GM18517 (cell line): ENCODE results near the gene ASTN2.
"Not testable (repeated sequence)": the region's sequence is repeated elsewhere in the genome, so short reads cannot be mapped to it uniquely, and the experiment has no call there.

Experiments
- ATAC-seq: cut with Tn5 transposase; IDR thresholded peaks from one replicate; pipeline ENCODE4 v1.9.1; 2021; ENCODE audit warnings: mild to moderate bottlenecking, moderate library complexity; ENCODE audit not compliant: unreplicated experiment

ASTN2 gene

GRCh38 chr9:116937361-116937760 is 477.5 kb downstream of the ASTN2 start:
- ATAC-seq, result no peak

DNA sequence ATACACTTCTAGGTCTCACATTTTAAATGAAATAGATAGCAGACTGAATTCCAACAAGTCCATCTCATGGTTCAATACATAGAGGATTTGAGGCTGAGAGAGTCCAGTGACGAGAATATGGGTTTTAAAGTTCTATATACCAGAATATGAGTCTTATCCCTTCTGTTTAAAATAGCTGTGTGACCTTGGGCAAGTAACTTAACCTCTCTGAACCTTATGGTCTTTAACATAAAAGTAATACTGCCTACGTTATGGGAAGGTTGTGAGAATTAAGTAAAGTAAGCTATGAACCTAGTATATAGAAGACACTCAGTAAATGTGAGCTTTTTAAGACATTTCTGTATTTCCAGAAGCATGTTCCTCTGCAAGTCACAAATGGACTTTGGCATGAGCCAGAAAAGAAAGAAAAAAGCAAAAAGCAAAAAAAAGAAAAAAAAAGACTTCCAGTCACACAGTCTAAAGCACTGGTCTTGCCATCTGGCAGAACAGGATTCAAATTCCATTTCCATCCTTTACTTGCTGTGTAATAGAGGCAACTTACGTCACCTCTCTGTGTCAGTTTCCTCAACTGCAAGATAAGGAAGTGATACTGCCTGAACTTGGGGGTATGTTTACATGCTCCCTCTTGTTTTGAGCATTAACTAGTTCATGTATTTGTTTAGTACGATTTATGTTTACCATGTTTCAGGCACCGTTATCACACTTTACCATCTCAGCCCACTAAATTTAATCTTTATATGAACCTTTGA is 479.5 kb downstream of the ASTN2 start:
- ATAC-seq, result no peak

- ATAC-seq, result no peak
Measured at GRCh38 chr9:116934131-116934530, 480.7 kb downstream of the ASTN2 start.

DNA sequence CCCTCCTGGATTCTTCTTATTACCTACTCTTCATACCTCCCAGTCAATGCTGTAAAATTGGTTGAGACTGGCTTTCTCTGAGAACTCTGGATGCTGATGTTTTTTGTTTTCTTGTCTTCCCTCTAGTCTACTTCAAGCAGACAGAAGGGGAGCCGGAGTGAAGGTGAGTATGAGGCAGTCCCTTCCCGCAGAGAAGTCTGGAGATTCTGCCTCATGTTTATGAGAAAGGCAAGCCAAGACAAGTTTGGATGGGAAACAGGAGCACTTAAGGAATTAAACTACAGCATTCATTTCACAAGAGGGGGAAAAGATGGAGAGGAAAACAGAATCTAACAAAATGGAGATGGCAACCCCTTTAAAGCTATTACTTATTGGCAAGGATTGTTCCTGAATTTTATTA is 481.6 kb downstream of the ASTN2 start:
- no peak for ATAC-seq

GRCh38 chr9:116929621-116930020 is 485.2 kb downstream of the ASTN2 start:
- ATAC-seq, result no peak

DNA sequence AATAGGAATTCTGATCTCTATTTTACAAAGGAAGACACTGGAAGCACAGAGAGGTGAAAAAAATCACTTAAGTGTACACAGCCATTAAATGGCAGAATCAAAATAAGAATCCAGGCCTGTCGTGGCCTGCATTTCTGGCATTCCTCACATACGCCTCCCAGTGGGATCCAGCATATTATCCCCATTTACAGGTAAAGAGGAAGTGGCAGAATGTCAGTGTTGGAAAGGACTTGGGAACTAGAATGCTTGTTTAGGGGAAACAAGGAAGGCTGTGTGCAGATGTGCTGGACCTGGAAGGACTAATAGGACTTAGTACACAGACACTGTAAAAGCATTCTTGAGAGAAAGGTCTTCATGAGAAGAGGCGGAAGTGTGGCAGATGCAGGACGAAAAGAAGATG is 486.0 kb downstream of the ASTN2 start:
- no peak for ATAC-seq

DNA sequence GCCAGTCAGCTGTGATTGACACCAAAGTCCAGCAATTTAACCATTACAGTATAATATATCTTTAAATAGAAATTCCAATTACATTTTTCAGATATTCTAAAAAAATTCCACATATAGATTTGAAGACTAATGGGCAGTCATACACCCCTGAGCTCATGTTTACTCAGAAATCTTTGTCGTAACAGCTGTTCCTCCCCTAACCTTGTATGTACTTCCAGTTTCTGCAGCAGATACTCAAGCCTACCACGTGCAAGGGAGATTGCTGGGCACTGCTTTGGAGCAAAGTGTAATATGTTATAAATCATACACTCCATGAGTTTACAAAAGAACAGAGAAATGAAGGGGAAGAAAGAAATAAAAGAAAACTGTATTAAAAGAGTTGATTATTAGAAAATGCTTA is 486.6 kb downstream of the ASTN2 start:
- no peak for ATAC-seq

- no peak for ATAC-seq
Measured at GRCh38 chr9:116927726-116928125, 487.1 kb downstream of the ASTN2 start.

DNA sequence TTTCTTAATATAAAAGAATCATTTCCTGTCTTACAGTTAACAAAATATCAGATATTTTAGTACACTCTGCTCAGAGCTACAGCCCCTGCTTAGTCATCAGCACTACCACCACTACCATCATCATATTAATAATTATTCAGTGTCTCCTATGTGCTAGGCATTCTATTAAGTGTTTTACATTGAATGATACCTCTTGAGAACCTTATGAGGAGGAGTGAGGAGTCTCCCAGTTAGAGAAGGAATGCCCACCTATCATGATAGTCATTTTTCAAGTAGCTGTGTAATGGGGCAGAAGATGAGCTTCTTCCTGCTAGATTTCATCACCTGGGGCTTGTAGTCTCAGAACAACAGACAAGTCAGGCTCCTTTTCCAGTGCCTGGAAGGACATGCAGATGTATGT is 489.7 kb downstream of the ASTN2 start:
- ATAC-seq, result no peak

GRCh38 chr9:116924462-116925110 is 490.3 kb downstream of the ASTN2 start:
- ATAC-seq, result no peak

GRCh38 chr9:116917895-116918508 is 496.9 kb downstream of the ASTN2 start:
- ATAC-seq, result not testable (repeated sequence)

DNA sequence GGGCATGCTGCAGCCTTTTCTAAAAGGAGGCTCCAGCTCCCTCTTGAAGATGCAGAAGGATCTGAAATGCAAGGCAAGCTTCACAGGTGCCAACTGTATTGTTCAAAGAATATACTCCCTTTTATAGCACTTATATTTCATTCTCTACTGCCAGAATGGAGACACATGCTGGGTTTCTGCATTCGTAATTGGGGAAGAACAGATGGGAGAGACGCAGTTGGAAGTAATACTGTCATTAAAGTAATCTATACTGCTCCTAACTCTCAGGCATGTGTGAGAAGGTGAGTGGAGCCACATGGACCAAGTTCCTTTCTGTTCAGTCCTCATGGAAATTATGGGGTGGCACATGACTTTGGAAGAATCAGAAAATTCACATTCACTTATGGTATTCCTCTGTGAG is 501.3 kb downstream of the ASTN2 start:
- ATAC-seq, result no peak

GRCh38 chr9:116910201-116910600 is 504.7 kb downstream of the ASTN2 start:
- no peak for ATAC-seq

- no peak for ATAC-seq
Measured at GRCh38 chr9:116907989-116908388, 506.9 kb downstream of the ASTN2 start.

- no peak for ATAC-seq
Measured at GRCh38 chr9:116905171-116905588, 509.7 kb downstream of the ASTN2 start.

GRCh38 chr9:116904165-116904564 is 510.7 kb downstream of the ASTN2 start:
- no peak for ATAC-seq

DNA sequence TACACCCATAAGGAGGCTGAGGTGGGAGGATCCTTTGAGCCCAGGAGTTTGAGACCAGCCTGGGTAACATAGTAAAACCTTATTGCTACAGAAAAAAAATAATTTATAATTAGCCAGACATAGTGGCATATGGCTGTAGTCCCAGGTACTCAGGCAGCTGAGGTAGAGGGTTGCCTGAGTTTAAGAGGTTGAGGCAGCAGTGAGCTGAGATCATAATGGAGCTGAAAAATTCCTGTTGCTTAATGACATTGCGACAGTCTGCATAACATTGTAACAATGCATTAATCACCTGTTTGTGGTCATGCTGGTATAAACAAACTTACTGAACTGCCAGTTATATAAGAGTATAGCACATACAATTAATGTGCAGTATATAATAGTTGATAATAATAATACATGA is 513.6 kb downstream of the ASTN2 start:
- ATAC-seq, result no peak

- no peak for ATAC-seq
Measured at GRCh38 chr9:116900543-116900942, 514.3 kb downstream of the ASTN2 start.

DNA sequence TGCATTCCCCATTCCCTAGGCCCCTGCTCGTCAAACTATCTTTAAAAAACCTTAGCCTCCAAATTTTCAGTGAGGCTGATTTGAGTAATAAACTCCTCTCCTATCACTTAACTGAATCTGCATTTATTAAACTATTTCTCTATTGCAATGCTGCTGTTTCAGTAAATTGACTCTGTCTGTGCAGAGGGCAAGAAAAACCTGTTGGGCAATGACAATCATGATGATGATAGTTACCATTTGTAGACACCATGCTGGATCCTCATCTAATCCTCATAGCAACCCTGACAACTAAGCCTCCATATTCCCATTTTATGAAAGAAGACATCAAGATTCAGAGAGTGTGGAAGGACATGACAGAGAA is 514.9 kb downstream of the ASTN2 start:
- no peak for ATAC-seq

DNA sequence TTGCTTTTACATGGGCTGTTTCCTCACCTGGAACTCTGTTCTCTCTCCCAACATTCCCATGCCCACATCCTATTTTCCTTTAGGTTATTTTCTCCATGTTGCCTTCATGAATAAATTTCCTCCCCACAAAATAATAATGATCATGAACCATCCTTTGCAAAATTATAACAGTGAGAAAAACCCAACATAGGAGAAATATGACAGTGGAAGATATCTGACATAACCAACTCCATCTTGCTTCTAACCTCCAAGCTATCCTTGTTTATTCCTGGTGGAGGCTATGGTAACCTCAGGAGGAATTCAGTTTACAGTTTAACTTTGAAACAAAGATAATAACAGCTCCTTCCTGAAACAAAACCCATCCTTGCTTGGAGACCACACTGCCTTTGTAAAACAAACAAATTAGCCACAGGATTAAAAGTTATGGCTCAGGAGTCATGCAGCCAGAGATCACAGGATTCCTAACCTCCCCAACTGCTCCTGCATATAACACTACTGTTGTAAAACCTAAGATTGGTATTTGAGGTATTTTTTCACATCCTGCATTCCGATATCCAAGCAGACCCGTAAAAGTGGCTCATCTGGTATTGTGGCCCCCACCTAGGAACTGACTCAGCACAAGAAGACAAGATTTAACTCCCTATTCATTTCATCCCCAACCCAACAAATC is 515.4 kb downstream of the ASTN2 start:
- no peak for ATAC-seq

DNA sequence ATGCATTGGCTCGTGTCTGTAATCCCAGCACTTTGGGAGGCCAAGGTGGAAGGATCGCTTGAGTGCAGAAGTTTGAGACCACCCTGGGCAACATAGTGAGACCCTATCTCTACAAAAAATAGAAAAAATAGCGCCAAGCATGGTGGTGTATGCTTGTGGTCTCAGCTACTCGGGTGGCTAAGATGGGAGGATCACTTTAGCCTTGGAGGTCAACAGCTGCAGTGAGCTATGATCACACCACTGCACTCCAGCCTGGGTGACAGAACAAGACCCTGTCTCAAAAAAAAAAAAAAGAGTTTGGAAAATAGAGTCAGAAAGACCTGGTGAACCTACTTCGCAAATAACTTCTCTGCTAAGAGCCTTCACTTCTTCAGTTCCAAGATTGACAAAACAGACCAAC is 516.7 kb downstream of the ASTN2 start:
- ATAC-seq, result not testable (repeated sequence)

DNA sequence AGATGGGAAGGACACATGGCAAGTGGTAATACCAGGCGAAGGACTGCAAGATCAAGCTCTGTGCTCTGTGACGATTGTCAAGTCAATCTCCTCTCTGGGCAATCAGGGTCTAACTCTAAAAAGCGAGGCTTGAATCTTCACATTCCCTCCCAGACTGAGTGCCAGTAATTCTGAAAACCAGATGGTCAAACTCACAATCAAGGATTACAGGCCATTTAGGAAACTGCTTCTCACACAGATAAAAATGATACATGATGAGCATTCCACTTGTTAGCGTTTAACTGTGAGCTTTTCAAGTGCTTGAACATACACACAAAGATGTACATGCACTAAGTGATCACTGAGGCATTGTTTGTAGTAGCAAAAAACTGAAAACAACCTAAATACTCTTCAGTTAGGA is 517.7 kb downstream of the ASTN2 start:
- no peak for ATAC-seq
